GM12873 (cell line): Measurements from ENCODE around the gene ATP11B.

Experiments
- CTCF ChIP-seq: IDR thresholded peaks from 2 replicates; pipeline ENCODE4 v1.5.1; 2012; ENCODE audit warnings: low read depth, mild to moderate bottlenecking, moderate library complexity, low read length, control low read depth; ENCODE audit not compliant: insufficient read depth; ENCODE audit errors: missing control alignments

ATP11B gene

GRCh38 chr3:182766099-182766498 lies 27.2 kb upstream of the ATP11B start:
- no peak for TF ChIP-seq CTCF

GRCh38 chr3:182768413-182768812 lies 24.9 kb upstream of the ATP11B start:
- TF ChIP-seq CTCF = no peak

GRCh38 chr3:182769673-182770072 lies 23.6 kb upstream of the ATP11B start:
- no peak for TF ChIP-seq CTCF

- no peak for TF ChIP-seq CTCF
These were observed 11.2 kb upstream of the ATP11B start for GRCh38 chr3:182782149-182782548.

GRCh38 chr3:182783106-182783505 lies 10.2 kb upstream of the ATP11B start:
- TF ChIP-seq CTCF = no peak

- no peak for TF ChIP-seq CTCF
These were observed 8.8 kb upstream of the ATP11B start for GRCh38 chr3:182784542-182784941.

GRCh38 chr3:182785142-182785541 lies 8.2 kb upstream of the ATP11B start:
- TF ChIP-seq CTCF = no peak
